ENCODE results near the gene ELL2. TPM values are rescaled to one million over a fixed set of nuclear protein-coding genes. Genes with fewer than 3 reads are reported as not detected.

The ELL2 gene
- total RNA-seq, 1 donor from 2014 or later, result 118 TPM

GRCh38 chr5:95891499-95891898 is 70.2 kb downstream of the ELL2 start:
- Histone ChIP-seq H3K4me3 (ENCODE audit: insufficient read depth, low read depth, low read length) (no peak overlapping the region), H3K4me2 (ENCODE audit: low read length) (no peak overlapping the region), H3K27me3 (ENCODE audit: insufficient read depth, low read length) (no peaks in the 10 kb centered on the region), H2AFZ (ENCODE audit: low read depth, low read length) (no peak overlapping the region), H3K9ac (ENCODE audit: low read length) (no peak overlapping the region), H3K27ac (ENCODE audit: low read depth, low read length) (no peak overlapping the region), H3K4me1 (ENCODE audit: insufficient read depth, low read length) (no peaks in the 10 kb centered on the region), H3K9me3 (ENCODE audit: insufficient read depth, low read depth, low read length) (no peaks in the 10 kb centered on the region), H4K20me1 (ENCODE audit: insufficient read depth, low read length) (no peaks in the 10 kb centered on the region), H3K36me3 (ENCODE audit: insufficient read depth, low read length) (peaks cover 41% of the 10 kb centered on the region), H3K79me2 (ENCODE audit: insufficient read depth, low read length) (no peaks in the 10 kb centered on the region)
- Mint-ChIP-seq H3K4me3 (ENCODE audit: unreplicated experiment) (no peak overlapping the region), H3K9me3 (ENCODE audit: unreplicated experiment) (no peaks in the 10 kb centered on the region), H3K27me3 (ENCODE audit: low read depth, unreplicated experiment) (no peaks in the 10 kb centered on the region), H3K4me1 (ENCODE audit: low read depth, unreplicated experiment) (peaks cover 10% of the 10 kb centered on the region), H3K27ac (ENCODE audit: unreplicated experiment) (no peak overlapping the region), H3K36me3 (ENCODE audit: low read depth, unreplicated experiment) (peaks cover 20% of the 10 kb centered on the region)
- TF ChIP-seq CTCF (IDR thresholded peaks at IDR 0.05; ENCODE audit: insufficient read depth, low read depth, low read length) (no peak), EZH2 (IDR thresholded peaks at IDR 0.05; ENCODE audit: insufficient read depth, low read length) (no peak)
- no peak for DNase-seq (ENCODE audit: low read depth)
- no peak for FAIRE-seq

- no peak overlapping the region for H3K27ac ChIP-seq (ENCODE audit: low read depth, low read length)
- no peak for FAIRE-seq
- H3K27me3 Mint-ChIP-seq (ENCODE audit: low read depth, unreplicated experiment), result no peaks in the 10 kb centered on the region
- no peak overlapping the region for H3K4me2 ChIP-seq (ENCODE audit: low read length)
- H3K27me3 ChIP-seq (ENCODE audit: insufficient read depth, low read length), result no peaks in the 10 kb centered on the region
- H3K4me1 Mint-ChIP-seq (ENCODE audit: low read depth, unreplicated experiment), result peaks cover 3% of the 10 kb centered on the region
- no peaks in the 10 kb centered on the region for H3K9me3 ChIP-seq (ENCODE audit: insufficient read depth, low read depth, low read length)
- H4K20me1 ChIP-seq (ENCODE audit: insufficient read depth, low read length), result no peaks in the 10 kb centered on the region
- H2AFZ ChIP-seq (ENCODE audit: low read depth, low read length), result no peak overlapping the region
- no peak overlapping the region for H3K27ac Mint-ChIP-seq (ENCODE audit: unreplicated experiment)
- no peak overlapping the region for H3K4me3 ChIP-seq (ENCODE audit: insufficient read depth, low read depth, low read length)
- no peak overlapping the region for H3K9ac ChIP-seq (ENCODE audit: low read length)
- H3K9me3 Mint-ChIP-seq (ENCODE audit: unreplicated experiment), result no peaks in the 10 kb centered on the region
- H3K4me3 Mint-ChIP-seq (ENCODE audit: unreplicated experiment), result no peak overlapping the region
- no peak for DNase-seq (ENCODE audit: low read depth)
- H3K79me2 ChIP-seq (ENCODE audit: insufficient read depth, low read length), result no peaks in the 10 kb centered on the region
- H3K4me1 ChIP-seq (ENCODE audit: insufficient read depth, low read length), result no peaks in the 10 kb centered on the region
- H3K36me3 Mint-ChIP-seq (ENCODE audit: low read depth, unreplicated experiment), result peaks cover 18% of the 10 kb centered on the region
- peaks cover 30% of the 10 kb centered on the region for H3K36me3 ChIP-seq (ENCODE audit: insufficient read depth, low read length)
- TF ChIP-seq EZH2 (IDR thresholded peaks at IDR 0.05; ENCODE audit: insufficient read depth, low read length), result no peak
- TF ChIP-seq CTCF (IDR thresholded peaks at IDR 0.05; ENCODE audit: insufficient read depth, low read depth, low read length), result no peak
Observed at GRCh38 chr5:95889076-95889475, 72.6 kb downstream of the ELL2 start.

GRCh38 chr5:95887977-95888376 is 73.7 kb downstream of the ELL2 start:
- TF ChIP-seq CTCF (IDR thresholded peaks at IDR 0.05; ENCODE audit: insufficient read depth, low read depth, low read length) (no peak), EZH2 (IDR thresholded peaks at IDR 0.05; ENCODE audit: insufficient read depth, low read length) (no peak)
- no peak overlapping the region for H3K9ac ChIP-seq (ENCODE audit: low read length)
- no peaks in the 10 kb centered on the region for H3K4me1 ChIP-seq (ENCODE audit: insufficient read depth, low read length)
- H3K27me3 Mint-ChIP-seq (ENCODE audit: low read depth, unreplicated experiment), result no peaks in the 10 kb centered on the region
- H3K79me2 ChIP-seq (ENCODE audit: insufficient read depth, low read length), result no peaks in the 10 kb centered on the region
- H3K4me3 ChIP-seq (ENCODE audit: insufficient read depth, low read depth, low read length), result no peak overlapping the region
- H3K9me3 ChIP-seq (ENCODE audit: insufficient read depth, low read depth, low read length), result no peaks in the 10 kb centered on the region
- FAIRE-seq (no peak), DNase-seq (ENCODE audit: low read depth) (no peak)
- H2AFZ ChIP-seq (ENCODE audit: low read depth, low read length), result no peak overlapping the region
- no peaks in the 10 kb centered on the region for H3K9me3 Mint-ChIP-seq (ENCODE audit: unreplicated experiment)
- peaks cover 8% of the 10 kb centered on the region for H3K4me1 Mint-ChIP-seq (ENCODE audit: low read depth, unreplicated experiment)
- H3K36me3 Mint-ChIP-seq (ENCODE audit: low read depth, unreplicated experiment), result peaks cover 23% of the 10 kb centered on the region
- H4K20me1 ChIP-seq (ENCODE audit: insufficient read depth, low read length), result no peaks in the 10 kb centered on the region
- H3K4me2 ChIP-seq (ENCODE audit: low read length), result no peak overlapping the region
- H3K27ac ChIP-seq (ENCODE audit: low read depth, low read length), result no peak overlapping the region
- no peak overlapping the region for H3K27ac Mint-ChIP-seq (ENCODE audit: unreplicated experiment)
- no peak overlapping the region for H3K4me3 Mint-ChIP-seq (ENCODE audit: unreplicated experiment)
- H3K27me3 ChIP-seq (ENCODE audit: insufficient read depth, low read length), result no peaks in the 10 kb centered on the region
- peaks cover 30% of the 10 kb centered on the region for H3K36me3 ChIP-seq (ENCODE audit: insufficient read depth, low read length)

Data from astrocyte (in vitro differentiated cells and primary cell).